HEK293 (cell line): ENCODE results near the gene ASCC3.

Experiments used
- CTCF ChIA-PET: fragments of 350-600 bp; formaldehyde crosslinking; extraction: SDS; loops from one replicate; lab custom pipeline; 2021; ENCODE audit warnings: antibody characterized with exemption; lab: Yijun Ruan, JAX
- POLR2A ChIA-PET: fragments of 300-600 bp; formaldehyde crosslinking; extraction: SDS; loops from one replicate; lab custom pipeline; 2020; ENCODE audit warnings: antibody characterized with exemption, inconsistent platforms; lab: Yijun Ruan, JAX
- H3K27ac ChIP-seq: fragments of 200-500 bp; sonication (Bioruptor generic); 2 replicates; pipeline ENCODE4 v1.5.1; 2014; ENCODE audit warnings: low read depth, low read length, control low read depth, inconsistent platforms; ENCODE audit errors: extremely low read depth
- H3K36me3 ChIP-seq, 2 experiments: fragments of 200-500 bp in 1 of 2; sonication (Bioruptor generic) in 1 of 2; 1 replicate in 1 of 2; 2 replicates in 1 of 2; pipeline ENCODE4 v1.5.1; 2014 to 2017; ENCODE audit warnings: inconsistent platforms in 2 of 2, low read length in 2 of 2; ENCODE audit not compliant: control insufficient read depth in 2 of 2, insufficient read depth in 1 of 2
- H3K4me1 ChIP-seq: fragments of 200-500 bp; sonication (Bioruptor generic); 2 replicates; pipeline ENCODE4 v1.5.1; 2014; ENCODE audit warnings: mild to moderate bottlenecking, low read length, inconsistent platforms; ENCODE audit not compliant: control insufficient read depth, insufficient read depth
- H3K4me3 ChIP-seq: 2 replicates; pipeline ENCODE4 v1.5.1; 2011; ENCODE audit warnings: low read depth, mild to moderate bottlenecking, control low read depth, low read length, moderate library complexity
- H3K9me3 ChIP-seq: fragments of 200-500 bp; sonication (Bioruptor generic); 2 replicates; pipeline ENCODE4 v1.5.1; 2014; ENCODE audit warnings: low read depth, low read length, inconsistent platforms; ENCODE audit not compliant: control insufficient read depth, insufficient read depth
- BCL11B ChIP-seq: fragments of 450-650 bp; formaldehyde crosslinking; IDR thresholded peaks from 2 replicates; pipeline ENCODE4 v1.5.1; 2016; ENCODE audit warnings: low read depth, missing biosample characterization, missing genetic modification characterization
- HOXC10 ChIP-seq: sonication (generic); formaldehyde crosslinking; IDR thresholded peaks from 2 replicates; pipeline ENCODE4 v1.8.1; 2023; ENCODE audit warnings: mild to moderate bottlenecking, missing genetic modification reagents
- KLF7 ChIP-seq: fragments of 450-650 bp; formaldehyde crosslinking; IDR thresholded peaks from 2 replicates; pipeline ENCODE4 v1.5.1; 2016; ENCODE audit warnings: missing biosample characterization, missing genetic modification characterization, borderline replicate concordance
- SCRT1 ChIP-seq: fragments of 450-650 bp; formaldehyde crosslinking; IDR thresholded peaks from 2 replicates; pipeline ENCODE4 v1.5.1; 2016; ENCODE audit warnings: missing biosample characterization, missing genetic modification characterization, borderline replicate concordance
- TCF7L2 ChIP-seq: IDR thresholded peaks from 2 replicates; pipeline ENCODE4 v1.6.1; 2011; ENCODE audit warnings: low read depth, mild to moderate bottlenecking, inconsistent platforms, low read length, moderate library complexity, borderline replicate concordance
- ZBTB17 ChIP-seq: fragments of 450-650 bp; formaldehyde crosslinking; IDR thresholded peaks from 2 replicates; pipeline ENCODE4 v1.5.1; 2016; ENCODE audit warnings: missing biosample characterization, missing genetic modification characterization
- ZBTB21 ChIP-seq: fragments of 450-650 bp; formaldehyde crosslinking; IDR thresholded peaks from 2 replicates; pipeline ENCODE4 v1.5.1; 2017; ENCODE audit warnings: missing biosample characterization, missing genetic modification characterization
- ZNF112 ChIP-seq: fragments of 450-650 bp; formaldehyde crosslinking; IDR thresholded peaks from 2 replicates; pipeline ENCODE4 v1.5.0; 2017; ENCODE audit warnings: missing biosample characterization, missing genetic modification characterization
- ZNF157 ChIP-seq: fragments of 450-650 bp; formaldehyde crosslinking; IDR thresholded peaks from 2 replicates; pipeline ENCODE4 v1.5.1; 2016; ENCODE audit warnings: missing biosample characterization, missing genetic modification characterization
- ZNF202 ChIP-seq: fragments of 450-650 bp; formaldehyde crosslinking; IDR thresholded peaks from 2 replicates; pipeline ENCODE4 v1.5.1; 2016; ENCODE audit warnings: missing biosample characterization, missing genetic modification characterization, borderline replicate concordance
- ZNF350 ChIP-seq: fragments of 450-650 bp; formaldehyde crosslinking; IDR thresholded peaks from 2 replicates; pipeline ENCODE4 v1.5.0; 2017; ENCODE audit warnings: missing biosample characterization, mild to moderate bottlenecking, missing genetic modification characterization
- ZNF37A ChIP-seq: fragments of 450-650 bp; IDR thresholded peaks from 2 replicates; pipeline ENCODE4 v1.5.1; 2018; ENCODE audit warnings: missing biosample characterization, missing genetic modification characterization
- ZNF501 ChIP-seq: fragments of 450-650 bp; formaldehyde crosslinking; IDR thresholded peaks from 2 replicates; pipeline ENCODE4 v1.5.1; 2016; ENCODE audit warnings: missing biosample characterization, missing genetic modification characterization
- ZNF658 ChIP-seq: fragments of 450-650 bp; formaldehyde crosslinking; IDR thresholded peaks from 2 replicates; pipeline ENCODE4; 2016; ENCODE audit warnings: missing biosample characterization, missing genetic modification characterization
- TF ChIP-seq, protein P1 (sequence below): fragments of 450-650 bp; formaldehyde crosslinking; IDR thresholded peaks from 2 replicates; pipeline ENCODE4 v1.5.1; 2017; ENCODE audit warnings: missing biosample characterization, missing genetic modification characterization
- TF ChIP-seq, protein P2 (sequence below): fragments of 450-650 bp; formaldehyde crosslinking; IDR thresholded peaks from 2 replicates; pipeline ENCODE4 v1.5.1; 2016; ENCODE audit warnings: missing biosample characterization, missing genetic modification characterization
- TF ChIP-seq, protein P3 (sequence below): fragments of 450-650 bp; formaldehyde crosslinking; IDR thresholded peaks from 2 replicates; pipeline ENCODE4 v1.5.0; 2017; ENCODE audit warnings: missing biosample characterization, missing genetic modification characterization, borderline replicate concordance
- TF ChIP-seq, protein P4 (sequence below): fragments of 450-650 bp; formaldehyde crosslinking; IDR thresholded peaks from 2 replicates; pipeline ENCODE4 v1.5.1; 2016; ENCODE audit warnings: missing biosample characterization, missing genetic modification characterization
- TF ChIP-seq, protein P5 (sequence below): fragments of 450-650 bp; formaldehyde crosslinking; IDR thresholded peaks from 2 replicates; pipeline ENCODE4 v1.5.1; 2016; ENCODE audit warnings: missing biosample characterization, missing genetic modification characterization
- TF ChIP-seq, protein P6 (sequence below): fragments of 450-650 bp; formaldehyde crosslinking; IDR thresholded peaks from 2 replicates; pipeline ENCODE4 v1.5.1; 2016; ENCODE audit warnings: missing biosample characterization, missing genetic modification characterization

The ASCC3 gene

DNA sequence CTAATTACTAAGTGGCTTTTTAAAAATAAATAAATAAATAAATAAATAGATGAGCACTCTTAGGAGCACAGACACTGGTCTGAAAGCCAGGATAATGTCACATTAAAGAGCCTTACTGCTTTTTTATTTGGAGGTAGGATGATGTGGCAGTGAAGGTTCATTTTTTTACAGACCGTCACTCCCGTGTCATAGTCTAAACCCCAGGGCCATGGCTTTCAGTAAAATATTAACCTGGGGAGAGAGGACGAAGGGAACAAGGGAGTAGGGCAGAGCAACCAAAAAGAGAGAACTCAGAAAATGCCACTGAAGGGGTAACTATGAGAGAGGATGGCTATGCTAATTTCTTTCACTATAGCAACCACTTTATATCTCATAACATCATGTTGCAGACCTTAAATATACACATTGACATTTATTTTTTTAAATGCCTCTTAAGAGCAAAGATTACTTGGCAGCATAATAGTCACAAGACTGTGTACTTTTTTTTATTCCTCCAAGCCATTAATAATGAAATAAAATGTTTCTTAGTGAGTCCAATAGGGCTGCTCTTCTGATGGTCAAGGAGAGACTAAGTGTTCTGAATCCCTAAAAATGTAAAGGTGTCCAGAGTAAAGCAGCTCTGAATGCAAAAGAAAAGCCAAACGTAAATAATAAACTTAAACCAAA, 315.6 kb downstream of the ASCC3 start (continued):
- TF ChIP-seq, protein P1, sequence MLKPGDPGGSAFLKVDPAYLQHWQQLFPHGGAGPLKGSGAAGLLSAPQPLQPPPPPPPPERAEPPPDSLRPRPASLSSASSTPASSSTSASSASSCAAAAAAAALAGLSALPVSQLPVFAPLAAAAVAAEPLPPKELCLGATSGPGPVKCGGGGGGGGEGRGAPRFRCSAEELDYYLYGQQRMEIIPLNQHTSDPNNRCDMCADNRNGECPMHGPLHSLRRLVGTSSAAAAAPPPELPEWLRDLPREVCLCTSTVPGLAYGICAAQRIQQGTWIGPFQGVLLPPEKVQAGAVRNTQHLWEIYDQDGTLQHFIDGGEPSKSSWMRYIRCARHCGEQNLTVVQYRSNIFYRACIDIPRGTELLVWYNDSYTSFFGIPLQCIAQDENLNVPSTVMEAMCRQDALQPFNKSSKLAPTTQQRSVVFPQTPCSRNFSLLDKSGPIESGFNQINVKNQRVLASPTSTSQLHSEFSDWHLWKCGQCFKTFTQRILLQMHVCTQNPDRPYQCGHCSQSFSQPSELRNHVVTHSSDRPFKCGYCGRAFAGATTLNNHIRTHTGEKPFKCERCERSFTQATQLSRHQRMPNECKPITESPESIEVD (tag by site-specific recombination), result no peak
- TF ChIP-seq ZNF37A (tag by site-specific recombination) (no peak), ZNF202 (no peak), SCRT1 (tag by site-specific recombination) (no peak)

DNA sequence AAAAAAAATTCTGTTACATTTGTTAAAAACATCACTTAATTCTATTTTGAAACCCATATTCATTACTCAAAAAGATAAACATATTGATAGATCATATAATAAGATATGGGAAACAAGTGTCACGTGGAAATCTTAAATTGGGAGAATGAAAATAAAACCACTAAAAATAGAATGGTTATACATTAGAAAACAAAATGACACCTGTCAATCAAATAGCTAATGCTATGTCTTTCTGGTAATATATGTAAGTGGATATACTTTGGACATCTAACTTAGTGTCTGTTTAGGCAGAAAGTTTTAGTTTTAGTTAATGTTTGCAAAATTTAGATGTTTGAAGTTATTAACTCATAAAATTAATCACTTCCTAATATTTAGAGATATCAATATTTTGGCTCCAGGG, 321.3 kb downstream of the ASCC3 start:
- POLR2A ChIA-PET, result no interaction called here
- Histone ChIP-seq H3K4me1 (no peaks in the 10 kb centered on the region), H3K36me3 (no peaks in the 10 kb centered on the region)

More for the DNA sequence above, 321.3 kb downstream of the ASCC3 start:
- no peaks in the 10 kb centered on the region for H3K9me3 ChIP-seq
- CTCF ChIA-PET, result interaction anchor here (0.6 to 0.7 kb wide), 2 partner anchors 56 to 453 kb away, joined by 3 to 5 read pairs; no protein-coding TSS in a partner anchor
- no peak overlapping the region for H3K27ac ChIP-seq
- TF ChIP-seq ZNF112 (tag by site-specific recombination), result no peak
- TF ChIP-seq, protein P1 (tag by site-specific recombination), result no peak
- no peak for TF ChIP-seq ZNF157 (tag by site-specific recombination)
- no peak for TF ChIP-seq BCL11B (tag by site-specific recombination)
- no peak for TF ChIP-seq KLF7 (tag by site-specific recombination)
- TF ChIP-seq, protein P2, sequence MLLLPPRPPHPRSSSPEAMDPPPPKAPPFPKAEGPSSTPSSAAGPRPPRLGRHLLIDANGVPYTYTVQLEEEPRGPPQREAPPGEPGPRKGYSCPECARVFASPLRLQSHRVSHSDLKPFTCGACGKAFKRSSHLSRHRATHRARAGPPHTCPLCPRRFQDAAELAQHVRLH (tag by site-specific recombination), result no peak
- TF ChIP-seq ZNF658 (tag by site-specific recombination), result no peak
- no peak for TF ChIP-seq TCF7L2
- TF ChIP-seq, protein P3, sequence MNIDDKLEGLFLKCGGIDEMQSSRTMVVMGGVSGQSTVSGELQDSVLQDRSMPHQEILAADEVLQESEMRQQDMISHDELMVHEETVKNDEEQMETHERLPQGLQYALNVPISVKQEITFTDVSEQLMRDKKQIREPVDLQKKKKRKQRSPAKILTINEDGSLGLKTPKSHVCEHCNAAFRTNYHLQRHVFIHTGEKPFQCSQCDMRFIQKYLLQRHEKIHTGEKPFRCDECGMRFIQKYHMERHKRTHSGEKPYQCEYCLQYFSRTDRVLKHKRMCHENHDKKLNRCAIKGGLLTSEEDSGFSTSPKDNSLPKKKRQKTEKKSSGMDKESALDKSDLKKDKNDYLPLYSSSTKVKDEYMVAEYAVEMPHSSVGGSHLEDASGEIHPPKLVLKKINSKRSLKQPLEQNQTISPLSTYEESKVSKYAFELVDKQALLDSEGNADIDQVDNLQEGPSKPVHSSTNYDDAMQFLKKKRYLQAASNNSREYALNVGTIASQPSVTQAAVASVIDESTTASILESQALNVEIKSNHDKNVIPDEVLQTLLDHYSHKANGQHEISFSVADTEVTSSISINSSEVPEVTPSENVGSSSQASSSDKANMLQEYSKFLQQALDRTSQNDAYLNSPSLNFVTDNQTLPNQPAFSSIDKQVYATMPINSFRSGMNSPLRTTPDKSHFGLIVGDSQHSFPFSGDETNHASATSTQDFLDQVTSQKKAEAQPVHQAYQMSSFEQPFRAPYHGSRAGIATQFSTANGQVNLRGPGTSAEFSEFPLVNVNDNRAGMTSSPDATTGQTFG (tag by site-specific recombination), result no peak
- TF ChIP-seq, protein P4, sequence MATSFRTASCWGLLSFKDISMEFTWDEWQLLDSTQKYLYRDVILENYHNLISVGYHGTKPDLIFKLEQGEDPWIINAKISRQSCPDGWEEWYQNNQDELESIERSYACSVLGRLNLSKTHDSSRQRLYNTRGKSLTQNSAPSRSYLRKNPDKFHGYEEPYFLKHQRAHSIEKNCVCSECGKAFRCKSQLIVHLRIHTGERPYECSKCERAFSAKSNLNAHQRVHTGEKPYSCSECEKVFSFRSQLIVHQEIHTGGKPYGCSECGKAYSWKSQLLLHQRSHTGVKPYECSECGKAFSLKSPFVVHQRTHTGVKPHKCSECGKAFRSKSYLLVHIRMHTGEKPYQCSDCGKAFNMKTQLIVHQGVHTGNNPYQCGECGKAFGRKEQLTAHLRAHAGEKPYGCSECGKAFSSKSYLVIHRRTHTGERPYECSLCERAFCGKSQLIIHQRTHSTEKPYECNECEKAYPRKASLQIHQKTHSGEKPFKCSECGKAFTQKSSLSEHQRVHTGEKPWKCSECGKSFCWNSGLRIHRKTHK (tag by site-specific recombination), result no peak
- TF ChIP-seq, protein P5, sequence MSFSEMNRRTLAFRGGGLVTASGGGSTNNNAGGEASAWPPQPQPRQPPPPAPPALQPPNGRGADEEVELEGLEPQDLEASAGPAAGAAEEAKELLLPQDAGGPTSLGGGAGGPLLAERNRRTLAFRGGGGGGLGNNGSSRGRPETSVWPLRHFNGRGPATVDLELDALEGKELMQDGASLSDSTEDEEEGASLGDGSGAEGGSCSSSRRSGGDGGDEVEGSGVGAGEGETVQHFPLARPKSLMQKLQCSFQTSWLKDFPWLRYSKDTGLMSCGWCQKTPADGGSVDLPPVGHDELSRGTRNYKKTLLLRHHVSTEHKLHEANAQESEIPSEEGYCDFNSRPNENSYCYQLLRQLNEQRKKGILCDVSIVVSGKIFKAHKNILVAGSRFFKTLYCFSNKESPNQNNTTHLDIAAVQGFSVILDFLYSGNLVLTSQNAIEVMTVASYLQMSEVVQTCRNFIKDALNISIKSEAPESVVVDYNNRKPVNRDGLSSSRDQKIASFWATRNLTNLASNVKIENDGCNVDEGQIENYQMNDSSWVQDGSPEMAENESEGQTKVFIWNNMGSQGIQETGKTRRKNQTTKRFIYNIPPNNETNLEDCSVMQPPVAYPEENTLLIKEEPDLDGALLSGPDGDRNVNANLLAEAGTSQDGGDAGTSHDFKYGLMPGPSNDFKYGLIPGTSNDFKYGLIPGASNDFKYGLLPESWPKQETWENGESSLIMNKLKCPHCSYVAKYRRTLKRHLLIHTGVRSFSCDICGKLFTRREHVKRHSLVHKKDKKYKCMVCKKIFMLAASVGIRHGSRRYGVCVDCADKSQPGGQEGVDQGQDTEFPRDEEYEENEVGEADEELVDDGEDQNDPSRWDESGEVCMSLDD (tag by site-specific recombination), result no peak
- no peak for TF ChIP-seq HOXC10 (CRISPR knock-in tag)
- no peak for TF ChIP-seq ZNF350 (tag by site-specific recombination)
- TF ChIP-seq ZBTB17 (tag by site-specific recombination), result no peak
- TF ChIP-seq ZBTB21 (tag by site-specific recombination), result no peak
- no peak for TF ChIP-seq ZNF501 (tag by site-specific recombination)
- TF ChIP-seq, protein P6, sequence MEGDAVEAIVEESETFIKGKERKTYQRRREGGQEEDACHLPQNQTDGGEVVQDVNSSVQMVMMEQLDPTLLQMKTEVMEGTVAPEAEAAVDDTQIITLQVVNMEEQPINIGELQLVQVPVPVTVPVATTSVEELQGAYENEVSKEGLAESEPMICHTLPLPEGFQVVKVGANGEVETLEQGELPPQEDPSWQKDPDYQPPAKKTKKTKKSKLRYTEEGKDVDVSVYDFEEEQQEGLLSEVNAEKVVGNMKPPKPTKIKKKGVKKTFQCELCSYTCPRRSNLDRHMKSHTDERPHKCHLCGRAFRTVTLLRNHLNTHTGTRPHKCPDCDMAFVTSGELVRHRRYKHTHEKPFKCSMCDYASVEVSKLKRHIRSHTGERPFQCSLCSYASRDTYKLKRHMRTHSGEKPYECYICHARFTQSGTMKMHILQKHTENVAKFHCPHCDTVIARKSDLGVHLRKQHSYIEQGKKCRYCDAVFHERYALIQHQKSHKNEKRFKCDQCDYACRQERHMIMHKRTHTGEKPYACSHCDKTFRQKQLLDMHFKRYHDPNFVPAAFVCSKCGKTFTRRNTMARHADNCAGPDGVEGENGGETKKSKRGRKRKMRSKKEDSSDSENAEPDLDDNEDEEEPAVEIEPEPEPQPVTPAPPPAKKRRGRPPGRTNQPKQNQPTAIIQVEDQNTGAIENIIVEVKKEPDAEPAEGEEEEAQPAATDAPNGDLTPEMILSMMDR (tag by site-specific recombination), result no peak
- no peak overlapping the region for H3K4me3 ChIP-seq
